ENCODE results near the gene CGA.

GRCh38 chr6:87053312-87053711 lies 41.6 kb downstream of the CGA start:
- TF ChIP-seq CTCF (optimal IDR thresholded peaks at IDR 0.05 in 1 of 3, IDR thresholded peaks at IDR 0.05 in 1 of 3, conservative IDR thresholded peaks at IDR 0.05 in 1 of 3; ENCODE audit: extremely low read depth in 1 of 3, insufficient read depth in 2 of 3, low read length in 3 of 3) (no peak), EZH2 (IDR thresholded peaks at IDR 0.05; ENCODE audit: low read length) (no peak)
